Measurements from ENCODE around the gene SCMH1.
"Not testable (repeated sequence)": the region's sequence is repeated elsewhere in the genome, so short reads cannot be mapped to it uniquely, and the experiment has no call there.

Gene SCMH1

DNA sequence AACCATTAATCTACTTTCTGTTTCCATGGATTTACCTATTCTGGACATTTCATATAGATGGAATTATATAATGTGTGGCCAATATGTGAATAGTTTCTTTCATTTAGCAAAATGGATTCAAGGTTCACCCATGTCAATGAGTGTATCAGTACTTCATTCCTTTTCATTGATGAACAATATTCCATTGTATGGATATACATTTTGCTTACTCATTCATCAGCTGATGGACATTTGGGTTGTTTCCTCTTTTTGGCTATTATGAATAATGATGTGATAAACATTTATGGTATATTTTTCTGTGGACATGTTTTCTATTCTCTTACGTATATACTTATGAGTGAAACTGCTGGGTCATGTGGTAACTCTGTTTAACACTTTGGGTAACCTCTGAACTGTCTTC lies 97.8 kb downstream of the SCMH1 start:
- DNase-seq: no peak

DNA sequence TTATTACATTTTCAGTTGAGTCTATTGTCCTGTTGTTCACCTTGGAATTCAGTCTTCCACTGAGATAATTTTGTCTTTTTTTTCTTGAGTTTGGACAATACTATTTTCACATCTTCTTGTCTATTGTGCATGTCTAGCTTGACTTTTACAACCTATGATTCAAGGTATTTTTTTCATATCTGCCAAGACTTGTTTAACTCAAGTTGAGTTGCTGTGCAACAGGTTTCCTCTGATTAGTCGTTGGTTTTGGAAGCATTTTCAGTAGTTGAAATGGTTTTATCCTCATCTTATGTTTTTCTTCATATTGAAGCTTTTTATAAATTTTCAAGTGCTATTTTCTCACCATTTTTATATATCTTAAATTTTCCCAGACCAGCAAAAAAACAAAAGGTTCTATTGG lies 103.6 kb downstream of the SCMH1 start:
- no peak for DNase-seq

DNA sequence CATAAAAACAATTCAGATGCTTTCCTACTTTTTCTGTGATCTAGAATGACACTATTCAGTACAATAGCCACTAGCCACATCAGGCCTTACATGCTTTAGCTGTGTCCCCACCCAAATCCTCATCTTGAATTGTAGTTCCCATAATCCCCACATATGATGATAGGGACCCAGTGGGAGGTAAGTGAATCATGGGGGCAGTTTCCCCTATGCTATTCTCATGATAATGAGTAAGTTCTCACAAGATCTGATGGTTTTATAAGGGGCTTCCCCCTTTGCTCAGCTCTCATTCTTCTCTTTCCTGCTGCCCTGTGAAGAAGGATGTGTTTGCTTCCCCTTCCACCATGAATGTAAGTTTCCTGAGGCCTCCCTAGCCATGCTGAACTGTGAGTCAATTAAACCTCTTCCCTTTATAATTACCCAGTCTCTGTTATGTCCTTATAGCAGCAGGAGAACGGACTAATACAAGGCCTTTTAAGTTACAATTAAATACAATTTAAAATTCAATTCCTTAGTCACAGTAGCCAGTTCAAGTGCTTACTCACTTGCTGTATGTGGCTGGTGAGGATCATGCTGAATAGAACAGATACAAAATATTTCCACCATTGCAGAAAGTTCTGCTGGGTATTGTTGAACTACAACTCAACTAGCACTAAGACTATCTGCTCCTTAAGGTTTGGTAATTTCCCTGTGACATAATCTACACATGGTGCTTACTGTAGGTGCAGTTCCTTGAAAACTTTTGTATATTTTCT lies 106.7 kb downstream of the SCMH1 start:
- DNase-seq: no peak

DNA sequence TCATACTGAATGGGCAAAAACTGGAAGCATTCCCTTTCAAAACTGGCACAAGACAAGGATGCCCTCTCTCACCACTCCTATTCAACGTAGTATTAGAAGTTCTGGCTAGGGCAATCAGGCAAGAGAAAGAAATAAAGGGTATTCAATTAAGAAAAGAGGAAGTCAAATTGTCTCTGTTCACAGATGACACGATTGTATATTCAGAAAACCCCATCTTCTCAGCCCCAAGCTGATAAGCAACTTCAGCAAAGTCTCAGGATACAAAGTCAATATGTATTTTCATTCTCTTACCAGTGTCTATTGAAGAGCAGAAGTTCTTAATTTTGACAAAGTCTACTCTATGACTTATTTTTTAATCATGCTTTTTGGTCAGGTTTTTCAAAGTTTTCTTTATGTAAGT lies 107.8 kb downstream of the SCMH1 start:
- not testable (repeated sequence) for DNase-seq

DNA sequence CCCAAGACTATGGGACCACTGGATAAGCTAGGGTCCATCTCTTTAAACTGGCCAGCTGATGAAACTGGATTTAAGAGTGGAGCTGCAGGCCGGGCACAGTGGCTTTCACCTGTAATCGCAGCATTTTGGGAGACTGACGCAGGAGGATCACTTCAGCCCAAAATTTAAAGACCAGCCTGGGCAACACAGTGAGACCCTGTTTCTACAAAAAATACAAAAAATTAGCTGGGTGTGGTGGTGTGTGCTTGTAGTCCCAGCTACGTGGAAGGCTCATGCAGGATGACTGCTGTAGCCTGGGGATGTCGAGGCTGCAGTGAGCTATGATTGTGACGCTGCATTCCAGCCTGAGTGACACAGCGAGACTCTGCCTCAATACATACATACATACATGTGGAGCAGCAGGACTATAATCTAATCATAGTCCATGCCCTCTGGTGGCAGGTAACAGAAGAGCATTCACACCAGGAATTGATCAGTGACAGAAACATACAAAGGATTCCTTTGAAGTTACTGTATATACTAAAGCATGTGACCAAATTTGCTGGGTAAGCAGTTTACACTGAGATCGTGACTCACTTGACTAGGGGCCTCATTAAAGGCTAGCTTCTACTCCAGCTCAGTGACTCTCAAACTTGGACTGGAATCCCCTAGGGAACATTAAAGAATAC lies 119.1 kb downstream of the SCMH1 start:
- DNase-seq: peak; percentile 7

DNA sequence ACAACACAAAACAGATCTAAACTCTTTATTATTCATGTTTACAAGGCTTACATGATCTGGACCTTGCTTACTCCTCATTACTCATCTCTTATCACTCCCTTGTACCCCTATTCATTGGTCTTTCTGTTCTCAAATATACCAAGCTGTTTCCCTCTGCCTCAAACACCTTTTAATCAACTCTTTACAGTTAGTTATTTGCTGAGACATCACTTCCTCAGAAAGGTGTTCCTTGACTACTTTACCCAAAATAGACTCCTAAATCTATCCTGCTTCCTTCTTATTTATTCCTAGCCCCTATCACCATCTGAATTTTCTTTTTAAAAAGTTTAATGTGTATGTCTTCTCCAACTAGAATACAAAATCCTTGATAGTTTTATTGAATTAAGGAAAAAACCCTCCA lies 120.0 kb downstream of the SCMH1 start:
- no peak for DNase-seq

DNA sequence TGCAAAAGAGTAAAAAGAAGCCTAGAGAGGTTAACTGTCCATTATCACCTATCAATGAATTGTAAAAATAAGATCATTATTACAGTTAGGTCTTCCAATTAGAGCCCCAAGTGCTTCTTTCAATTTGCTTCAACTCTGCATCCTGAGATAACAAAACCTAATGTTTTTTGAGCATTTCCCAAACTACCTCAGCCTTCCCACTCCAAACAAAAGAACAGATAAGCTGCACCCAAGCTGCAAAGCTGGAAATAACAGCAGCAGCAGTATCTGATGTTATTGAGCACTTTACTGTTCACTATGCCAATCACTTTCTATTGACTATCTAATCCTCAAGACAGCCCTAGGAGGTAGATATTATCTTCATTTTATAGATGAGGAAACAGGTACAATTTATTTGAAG lies 123.5 kb downstream of the SCMH1 start:
- DNase-seq: no peak

DNA sequence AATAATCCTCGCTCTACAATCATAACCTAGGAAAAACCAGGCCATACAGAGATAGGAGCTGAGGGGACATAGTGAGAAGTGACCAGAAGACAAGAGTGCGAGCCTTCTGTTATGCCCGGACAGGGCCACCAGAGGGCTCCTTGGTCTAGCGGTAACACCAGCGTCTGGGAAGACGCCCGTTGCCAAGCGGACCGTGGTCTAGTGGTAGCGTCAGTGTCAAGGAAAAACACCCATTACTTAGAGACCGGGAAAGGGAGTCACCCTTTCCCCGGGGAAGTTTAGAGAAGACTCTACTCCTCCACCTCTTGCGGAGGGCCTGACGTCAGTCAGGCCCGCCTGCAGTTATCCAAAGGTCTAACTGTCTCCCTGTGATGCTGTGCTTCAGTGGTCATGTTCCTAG lies 124.9 kb downstream of the SCMH1 start:
- DNase-seq: not testable (repeated sequence)

DNA sequence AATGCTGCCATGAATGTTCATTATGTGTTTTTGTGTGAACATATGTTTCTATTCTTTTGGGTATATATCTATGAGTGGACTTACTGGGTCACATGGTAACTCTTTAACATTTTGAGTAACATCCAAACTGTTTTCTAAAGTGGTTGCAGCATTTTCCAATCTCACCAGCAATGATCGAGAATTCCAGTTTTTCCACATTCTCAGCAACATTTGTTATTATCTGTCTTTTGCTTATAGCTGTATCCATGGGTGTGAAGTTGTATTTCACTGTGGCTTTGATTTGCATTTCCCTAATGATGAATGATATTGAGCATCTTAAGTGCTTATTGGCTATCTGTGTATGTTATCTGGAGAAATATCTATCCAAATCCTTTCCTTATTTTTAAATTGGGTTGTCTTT lies 131.4 kb downstream of the SCMH1 start:
- DNase-seq: no peak

DNA sequence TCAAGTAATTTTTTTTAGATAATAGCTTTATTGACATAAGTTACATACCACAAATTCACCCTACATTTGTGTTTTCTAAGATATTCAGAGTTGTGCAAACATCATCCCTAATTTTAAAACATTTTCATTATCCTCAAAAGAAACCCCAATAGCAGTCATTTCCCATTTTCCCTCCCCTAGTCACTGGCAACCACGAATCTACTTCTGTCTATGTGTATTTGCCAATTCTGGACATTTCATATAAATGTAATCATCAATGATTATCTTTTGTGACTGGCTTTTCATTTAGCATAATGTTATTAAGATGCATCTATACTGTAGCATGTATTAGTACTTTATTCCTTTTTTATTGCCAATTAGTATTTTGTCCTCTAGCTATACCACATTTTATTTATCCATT lies 131.8 kb downstream of the SCMH1 start:
- no peak for DNase-seq

DNA sequence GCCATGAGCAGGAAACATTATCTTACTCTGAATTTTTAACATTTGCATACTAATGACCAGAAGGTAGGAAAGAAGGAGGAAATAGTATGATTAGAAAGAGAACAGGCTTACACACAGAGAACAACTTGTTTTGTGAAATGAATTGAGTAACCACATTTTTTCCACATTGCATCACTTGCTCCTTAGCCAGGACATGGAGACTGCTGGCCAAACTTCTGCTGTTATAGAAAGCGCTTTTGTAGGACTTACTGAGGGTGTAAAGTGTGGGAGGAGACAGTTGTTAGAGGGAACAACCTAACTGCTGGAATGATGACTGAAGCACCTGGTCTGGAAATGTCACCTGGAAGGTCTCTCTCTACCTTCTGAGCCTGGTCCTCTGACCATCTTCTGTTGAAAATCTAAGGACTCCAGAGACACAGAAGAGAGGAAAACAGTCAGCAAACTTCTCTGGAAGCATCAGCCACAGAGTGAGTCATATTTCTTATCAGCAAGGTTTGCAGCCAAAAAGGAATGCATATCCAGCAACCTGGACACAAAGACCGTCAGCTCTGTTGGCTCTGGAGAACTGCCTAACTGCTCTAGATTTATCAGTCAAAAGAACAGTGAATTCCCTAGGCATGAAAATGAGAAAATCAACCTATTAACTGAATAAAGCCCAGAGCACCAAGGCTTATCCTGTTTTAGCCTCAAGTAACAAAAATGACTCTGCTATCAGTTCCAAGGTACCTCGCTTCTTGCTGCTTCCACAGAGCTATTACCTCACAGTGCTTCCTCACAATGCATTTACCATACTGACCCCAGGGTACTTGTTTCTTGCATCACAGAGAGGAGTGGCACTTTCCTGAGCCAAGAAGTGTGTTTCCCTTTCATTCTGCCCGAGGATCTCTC lies 132.6 kb downstream of the SCMH1 start:
- DNase-seq: no peak

DNA sequence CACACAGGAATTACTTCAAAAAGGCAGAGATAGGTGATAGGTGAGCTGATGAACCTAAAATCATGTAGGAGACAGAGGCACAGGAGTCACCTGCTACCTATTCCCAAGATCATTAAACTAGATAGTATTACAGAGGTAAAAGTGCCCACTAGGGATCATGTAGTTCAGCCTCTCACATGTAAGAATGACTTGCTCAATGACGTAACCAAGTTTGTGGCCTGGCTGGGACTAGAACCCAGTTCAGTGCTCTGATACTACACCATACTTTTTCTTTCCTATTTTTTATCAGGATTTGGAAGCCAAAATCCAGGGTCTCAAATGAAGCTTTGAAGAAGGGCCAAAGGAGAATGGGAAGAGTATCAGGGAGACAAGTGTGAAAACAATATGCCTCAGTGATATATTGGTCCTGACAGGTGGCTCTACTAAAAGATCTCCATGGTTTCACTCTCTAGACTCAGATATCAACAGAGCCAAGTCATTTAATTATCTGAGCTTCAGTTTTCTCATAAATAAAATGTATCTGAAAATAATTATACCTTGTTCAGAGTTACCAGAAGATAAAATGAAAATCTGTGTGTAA lies 133.3 kb downstream of the SCMH1 start:
- no peak for DNase-seq

DNA sequence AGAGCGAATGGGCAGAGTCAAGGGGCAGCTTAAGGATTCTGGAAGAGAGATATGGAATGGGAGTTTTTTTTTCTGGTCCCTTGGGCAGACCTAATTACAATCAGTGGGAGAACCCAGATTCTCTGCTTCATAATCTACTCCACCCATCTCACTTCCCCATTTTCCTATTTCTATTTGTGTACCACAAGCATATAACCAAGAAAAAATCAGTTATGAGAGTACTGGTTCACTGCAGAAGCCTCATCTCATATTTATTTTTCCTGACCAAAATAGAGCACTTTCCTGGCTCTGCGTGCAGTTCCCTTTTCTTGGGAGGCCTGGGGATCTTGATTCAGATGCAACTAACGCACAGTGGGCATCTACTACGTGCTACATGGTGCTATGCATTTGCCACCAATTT lies 138.3 kb downstream of the SCMH1 start:
- DNase-seq: no peak

DNA sequence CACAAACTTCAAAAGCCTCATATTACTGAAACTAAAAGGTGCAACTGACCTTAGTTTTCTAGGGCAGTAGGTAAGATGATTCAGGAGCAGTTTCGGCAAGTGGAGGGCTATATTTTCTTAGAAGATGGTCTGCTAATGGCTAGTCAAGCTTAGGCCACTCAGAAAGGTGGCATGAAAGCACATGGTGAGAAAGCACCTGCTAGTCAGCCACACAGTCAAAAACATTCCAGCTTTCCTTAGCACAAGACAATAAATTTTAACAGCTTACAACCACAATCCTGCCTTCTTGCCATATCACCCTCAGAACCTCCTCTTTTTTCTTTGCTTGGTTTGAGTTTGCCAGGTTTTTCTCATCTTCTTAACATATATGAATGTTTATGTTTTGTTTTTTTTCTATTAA lies 139.5 kb downstream of the SCMH1 start:
- no peak for DNase-seq

DNA sequence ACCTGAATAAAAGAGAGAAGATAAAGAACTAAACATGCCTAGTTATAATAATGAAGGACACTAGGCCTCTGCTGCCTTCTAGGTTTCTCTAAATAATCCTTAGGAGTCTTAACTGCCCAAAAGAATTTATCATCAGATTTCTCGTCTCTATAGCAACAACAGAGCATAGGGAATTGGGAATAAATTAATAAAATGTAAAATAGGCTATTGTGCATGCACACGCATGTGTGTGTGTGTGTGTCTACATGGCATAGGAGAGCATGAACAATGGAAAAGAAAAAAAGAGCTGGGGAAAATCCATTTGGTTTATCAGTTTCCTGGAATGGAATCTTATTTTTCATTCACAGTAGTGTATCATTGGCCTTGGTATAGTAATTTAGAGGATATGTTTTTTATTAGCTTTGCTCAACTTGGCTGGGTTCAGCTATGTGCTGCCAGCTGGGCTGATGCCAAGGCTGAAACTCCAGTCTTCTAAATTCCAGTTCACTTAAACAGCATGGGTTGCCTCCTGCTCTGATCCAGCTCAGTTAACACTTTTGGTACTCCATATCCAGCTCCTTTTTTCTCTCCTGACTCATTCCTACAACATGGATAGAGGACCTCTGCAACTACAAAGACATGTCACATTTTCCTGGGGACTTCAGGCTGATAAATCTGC lies 140.0 kb downstream of the SCMH1 start:
- no peak for DNase-seq

DNA sequence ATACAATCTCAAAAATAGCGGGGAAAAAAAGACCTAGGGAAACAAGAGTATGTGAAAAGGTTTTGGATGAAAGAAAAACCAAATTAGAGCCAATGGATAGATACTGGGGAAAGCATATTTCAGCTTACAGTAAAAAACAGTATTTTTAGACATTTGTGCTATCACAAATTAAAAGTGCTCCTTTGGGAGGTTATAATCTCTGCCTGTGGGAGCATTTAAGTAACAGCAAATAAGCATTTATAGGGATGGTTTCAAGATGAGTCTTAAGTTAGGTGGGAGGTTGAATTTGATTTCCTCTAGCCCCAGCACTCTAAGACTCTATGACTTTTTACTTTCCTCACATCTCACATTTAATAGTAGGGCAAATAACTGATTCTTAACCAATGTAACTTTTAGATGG lies 141.0 kb downstream of the SCMH1 start:
- no peak for DNase-seq

DNA sequence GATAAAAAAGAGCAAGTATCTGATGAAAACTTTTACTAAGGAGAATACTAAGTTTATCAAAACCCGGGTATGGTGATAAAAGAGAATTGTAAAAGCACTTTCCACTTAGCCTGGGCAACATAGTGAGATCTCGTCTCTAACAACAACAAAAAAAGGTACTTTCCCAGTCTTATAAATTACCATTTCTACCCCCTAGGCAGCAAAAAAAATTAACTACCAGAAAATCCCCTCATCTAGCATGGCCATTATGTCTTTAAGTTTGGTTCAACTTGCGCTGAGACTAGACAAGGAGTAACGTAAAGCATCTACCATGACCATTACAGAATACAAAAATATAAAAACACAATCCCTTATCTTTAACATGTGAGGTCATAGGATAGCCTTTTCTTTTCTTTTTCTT lies 141.9 kb downstream of the SCMH1 start:
- DNase-seq: no peak

DNA sequence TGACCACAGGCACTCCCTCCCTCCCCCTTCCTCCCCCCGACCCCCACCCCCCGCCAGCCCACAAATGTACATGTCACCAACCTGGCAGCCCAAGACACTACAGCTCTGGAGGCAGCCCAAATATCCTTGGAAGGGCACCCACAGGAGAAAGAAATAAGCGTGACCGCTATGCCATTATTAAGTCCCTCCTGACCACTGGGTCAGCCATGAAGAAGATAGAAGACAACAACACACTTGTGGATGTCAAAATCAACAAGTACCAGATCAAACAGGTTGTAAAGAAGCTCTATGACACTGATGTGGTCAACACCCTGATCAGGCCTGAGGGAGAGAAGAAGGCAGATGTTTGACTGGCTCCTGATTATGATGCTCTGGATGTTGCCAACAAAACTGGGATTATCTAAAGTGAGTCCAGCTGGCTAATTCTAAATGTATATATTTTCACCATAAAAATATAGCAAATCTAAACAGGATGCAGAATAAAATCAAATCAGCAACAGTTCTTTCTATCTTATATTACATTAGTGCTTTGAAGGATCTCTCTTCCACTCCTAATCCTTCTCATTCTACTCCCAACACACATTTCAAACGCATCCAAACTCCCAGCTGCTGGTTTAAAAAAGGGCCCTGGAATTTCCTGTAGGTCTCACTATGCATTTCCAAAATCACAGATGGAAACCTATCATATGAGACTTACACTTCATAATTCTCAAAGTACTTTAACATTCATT lies 143.2 kb downstream of the SCMH1 start:
- no peak for DNase-seq

DNA sequence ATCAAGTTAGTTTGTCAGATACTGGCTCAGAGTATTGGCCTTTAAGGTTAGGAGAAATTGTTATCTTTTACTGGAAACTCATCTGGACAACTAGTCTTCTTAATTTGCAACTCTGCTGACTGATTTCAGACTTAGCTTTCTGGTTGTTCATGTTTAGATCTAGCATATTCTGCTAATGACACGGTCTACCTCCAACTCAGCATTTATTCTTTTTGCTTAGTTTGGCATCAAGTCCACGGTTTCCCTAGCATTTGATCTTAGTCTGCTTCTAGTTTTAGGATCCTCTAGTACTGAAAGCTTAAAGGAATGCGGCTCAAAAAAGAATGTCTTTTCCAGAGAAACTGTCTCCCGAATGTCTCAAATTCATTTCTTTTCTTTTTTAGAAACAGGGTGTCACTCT lies 145.0 kb downstream of the SCMH1 start:
- no peak for DNase-seq

DNA sequence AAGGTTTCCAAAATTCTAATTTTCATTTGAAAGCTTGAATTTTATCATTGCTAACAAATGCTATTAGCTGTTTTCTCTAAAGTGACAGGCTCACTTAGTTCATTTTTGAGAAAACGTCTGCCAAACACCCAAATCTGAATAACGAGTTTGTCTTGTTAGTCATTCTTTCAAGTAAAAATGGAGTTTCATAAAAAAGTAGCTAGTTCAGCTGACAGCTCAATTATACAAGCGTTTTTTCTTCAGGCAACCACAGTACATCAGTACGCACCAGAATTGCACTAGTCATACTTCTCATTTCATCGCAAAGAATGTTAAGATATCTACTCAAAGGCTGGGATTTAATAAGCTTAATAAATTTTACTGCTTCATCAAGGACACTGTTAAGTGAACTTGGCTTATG lies 148.3 kb downstream of the SCMH1 start:
- DNase-seq: no peak

DNA sequence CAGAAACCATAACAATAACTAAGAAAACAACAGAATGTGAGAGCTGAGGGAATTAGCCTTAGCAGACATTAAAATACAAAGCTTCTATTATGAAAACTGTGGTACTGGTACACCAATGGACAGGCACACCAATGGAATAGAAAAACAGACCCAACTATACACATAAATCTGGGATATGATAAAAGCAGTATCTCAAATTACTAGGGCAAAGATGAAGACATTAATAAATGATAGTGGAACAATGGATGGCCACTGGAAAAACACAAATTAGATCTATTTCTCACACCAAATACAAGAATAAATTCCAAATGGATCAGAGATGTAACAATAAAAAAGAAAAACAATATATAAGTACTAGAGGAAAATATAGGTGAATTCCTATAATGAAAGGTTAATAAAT lies 155.2 kb downstream of the SCMH1 start:
- DNase-seq: no peak

DNA sequence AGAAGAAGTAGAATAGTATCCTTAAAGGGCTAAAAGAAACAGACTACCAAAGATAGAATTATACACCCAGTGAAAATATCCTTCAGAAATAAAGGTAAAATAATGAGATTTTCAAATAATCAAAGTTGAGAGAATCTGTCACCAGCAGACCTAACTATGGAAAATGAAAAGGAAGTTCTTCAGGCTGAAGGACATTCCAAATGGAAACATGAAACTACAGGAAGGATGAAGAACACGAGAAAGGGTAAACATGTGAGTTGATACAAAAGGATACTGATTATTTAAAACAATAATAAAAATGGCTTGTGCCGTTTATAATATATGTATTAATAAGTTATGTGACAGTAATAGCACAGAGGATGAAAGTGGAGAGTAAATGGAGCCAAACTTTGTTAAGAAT lies 163.5 kb downstream of the SCMH1 start:
- no peak for DNase-seq
